Activated CD8-positive, alpha-beta memory T cell treated with anti-CD3 and anti-CD28 coated beads for 36 hours (primary cell): ENCODE data around the gene CDK19. TPM values are rescaled to one million over a fixed set of nuclear protein-coding genes. Genes with fewer than 3 reads are reported as not detected.

Experiments
- CTCF ChIA-PET: fragments of 350-600 bp; sonication (Branson Sonifier 250); formaldehyde crosslinking; loops from one replicate; lab custom pipeline; 2021; ENCODE audit warnings: antibody characterized with exemption; lab: Charles Lee
- POLR2A ChIA-PET: fragments of 350-600 bp; sonication (Branson Sonifier 250); formaldehyde crosslinking; loops from one replicate; lab custom pipeline; 2021; ENCODE audit warnings: antibody characterized with exemption; lab: Charles Lee
- total RNA-seq, 2 experiments: library from RNA; stranded (reverse); gene quantifications; one replicate each; pipeline ENCODE4 v1.2.3, GENCODE V29; 2021

Gene CDK19
- total RNA-seq, 2 experiments from 2014 or later = 8.8 to 10.1 TPM

- POLR2A ChIA-PET = interaction anchor here (0.6 to 1.8 kb wide), 3 partner anchors 132 to 275 kb away, joined by 3 to 28 read pairs (median 5); partner anchors contain the start of genes AMD1, CDK19 and GTF3C6
- CTCF ChIA-PET = interaction anchor here (1.4 to 2.3 kb wide), 6 partner anchors 132 to 299 kb away, joined by 4 to 16 read pairs (median 8); partner anchors contain the start of genes CDK19, GTF3C6 and RPF2
These were observed 132.0 kb downstream of the CDK19 start for GRCh38 chr6:110683241-110683640.

DNA sequence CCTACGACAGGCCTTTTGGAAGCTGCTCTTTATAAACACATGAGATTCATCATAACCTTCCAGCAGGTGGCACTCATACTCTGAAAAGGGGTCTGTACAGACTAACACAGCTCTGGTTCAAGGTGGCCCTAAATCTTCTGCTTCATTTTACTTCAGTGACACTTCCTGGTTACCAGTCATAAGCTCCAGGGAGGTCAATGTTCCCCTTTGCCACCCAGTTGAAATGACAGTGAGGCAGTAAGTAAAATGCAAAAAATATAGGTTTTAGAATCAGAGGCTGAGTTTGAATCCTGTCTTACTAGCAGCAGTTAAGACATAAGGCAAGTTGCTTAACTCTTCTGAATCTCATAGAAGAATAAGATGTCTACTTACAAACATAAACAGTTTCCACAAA is 132.8 kb downstream of the CDK19 start:
- ChIA-PET POLR2A (interaction anchor here (0.9 to 1.8 kb wide), 3 partner anchors 133 to 276 kb away, joined by 3 to 28 read pairs (median 3); partner anchors contain the start of genes AMD1, CDK19 and GTF3C6), CTCF (interaction anchor here (0.9 to 2.3 kb wide), 11 partner anchors 132 to 324 kb away, joined by 3 to 16 read pairs (median 4); partner anchors contain the start of genes CDK19, GTF3C6 and RPF2)

DNA sequence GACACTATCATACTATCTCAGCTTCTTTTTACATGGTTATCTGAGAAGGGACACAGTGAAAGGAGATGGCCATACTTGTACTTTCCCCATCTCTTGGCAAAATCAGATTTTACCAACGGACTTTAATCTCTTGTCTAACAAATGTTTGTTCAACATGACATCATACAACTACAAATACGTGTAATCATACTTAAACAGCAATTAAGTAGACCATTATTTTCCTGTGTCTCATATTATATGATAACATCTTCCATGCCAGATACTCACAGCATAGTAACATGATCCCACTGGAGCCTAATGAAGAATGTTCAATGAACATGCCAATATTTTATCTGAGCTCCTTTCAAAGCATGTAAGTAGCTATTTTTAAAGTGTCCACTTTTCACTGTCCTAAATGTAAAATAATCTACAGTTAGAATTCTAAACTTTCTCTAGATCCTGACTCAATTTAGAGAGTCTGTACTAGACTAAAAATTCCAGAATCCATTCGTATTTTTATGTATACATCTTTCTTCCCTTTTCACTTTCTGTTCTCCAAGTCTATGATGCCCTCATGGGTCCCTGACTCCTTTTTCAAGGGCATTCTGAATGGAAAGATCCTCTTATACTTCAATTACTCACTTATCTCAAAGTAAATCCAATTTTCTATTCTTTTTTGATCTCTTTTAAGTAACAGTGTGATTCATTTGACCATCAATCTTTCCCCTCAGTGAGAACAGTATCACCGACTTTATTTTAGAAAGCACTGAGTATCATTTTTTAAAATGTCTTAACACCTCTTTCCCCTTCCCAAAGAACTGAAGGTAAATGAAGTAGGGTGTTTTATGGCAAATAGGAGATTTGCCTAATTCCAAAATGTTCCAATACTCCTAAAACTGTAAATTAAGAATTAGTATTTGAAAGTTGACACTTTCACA is 133.5 kb downstream of the CDK19 start:
- CTCF ChIA-PET = interaction anchor here (0.9 to 2.3 kb wide), 10 partner anchors 133 to 325 kb away, joined by 3 to 16 read pairs (median 4); partner anchors contain the start of genes CDK19, GTF3C6 and RPF2
- POLR2A ChIA-PET = interaction anchor here (0.9 to 1.8 kb wide), 3 partner anchors 134 to 276 kb away, joined by 3 to 28 read pairs (median 3); partner anchors contain the start of genes AMD1, CDK19 and GTF3C6

DNA sequence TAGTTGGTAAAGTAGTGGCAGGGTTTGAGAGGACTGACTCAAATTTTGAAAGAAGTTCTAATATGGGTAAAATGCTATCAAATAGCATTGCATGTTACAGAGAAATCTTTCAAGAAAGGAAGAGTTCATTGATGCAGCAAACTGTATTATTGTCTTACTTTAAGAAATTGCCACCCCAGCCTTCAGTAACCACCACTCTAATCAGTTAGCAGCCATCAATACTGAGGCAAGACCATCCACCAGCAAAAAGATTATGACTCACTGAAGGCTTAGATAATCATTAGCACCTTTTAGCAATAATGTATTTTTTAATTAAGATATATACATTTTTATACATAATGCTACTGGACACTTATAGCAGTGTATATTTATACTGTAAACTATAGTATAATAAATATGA is 138.9 kb downstream of the CDK19 start:
- ChIA-PET CTCF (no interaction called here), POLR2A (no interaction called here)

DNA sequence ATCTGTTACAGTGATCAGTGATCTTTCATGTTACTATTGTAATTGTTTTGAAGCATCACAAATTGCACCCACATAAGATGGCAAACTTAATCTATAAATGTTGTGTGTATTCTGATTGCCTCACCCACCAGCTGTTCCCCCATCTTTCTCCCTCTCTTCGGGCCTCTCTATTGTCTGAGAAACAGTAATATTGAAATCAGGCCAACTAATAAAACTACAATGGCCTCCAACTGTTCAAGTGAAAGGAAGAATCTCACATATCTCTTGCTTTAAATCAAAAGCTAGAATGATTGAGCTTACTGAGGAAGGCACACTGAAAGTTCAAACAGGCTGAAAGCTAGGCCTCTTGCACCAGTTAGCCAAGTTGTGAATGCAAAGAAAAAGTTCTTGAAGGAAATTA is 141.2 kb downstream of the CDK19 start:
- POLR2A ChIA-PET = no interaction called here
- CTCF ChIA-PET = no interaction called here

- CTCF ChIA-PET = no interaction called here
- POLR2A ChIA-PET = no interaction called here
These were observed 143.1 kb downstream of the CDK19 start for GRCh38 chr6:110672122-110672521.

DNA sequence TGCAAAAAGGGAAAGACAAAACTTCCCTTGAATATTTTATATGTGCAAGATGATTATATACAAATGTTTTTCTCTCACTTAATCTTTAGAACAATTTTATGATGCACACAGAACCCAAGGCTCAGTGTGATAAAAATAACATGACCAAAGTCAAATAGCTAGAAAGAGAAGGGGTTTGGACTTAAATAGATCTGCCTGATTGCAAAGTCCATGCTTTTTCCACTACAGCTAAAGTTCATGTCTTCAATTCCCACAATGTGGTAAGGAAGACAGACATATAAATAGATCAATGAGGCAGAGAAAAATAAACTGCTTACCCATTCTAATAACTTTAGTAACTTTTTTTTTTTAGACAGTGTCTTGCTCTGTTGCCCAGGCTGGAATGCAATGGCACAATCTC is 143.8 kb downstream of the CDK19 start:
- CTCF ChIA-PET = no interaction called here
- POLR2A ChIA-PET = no interaction called here

DNA sequence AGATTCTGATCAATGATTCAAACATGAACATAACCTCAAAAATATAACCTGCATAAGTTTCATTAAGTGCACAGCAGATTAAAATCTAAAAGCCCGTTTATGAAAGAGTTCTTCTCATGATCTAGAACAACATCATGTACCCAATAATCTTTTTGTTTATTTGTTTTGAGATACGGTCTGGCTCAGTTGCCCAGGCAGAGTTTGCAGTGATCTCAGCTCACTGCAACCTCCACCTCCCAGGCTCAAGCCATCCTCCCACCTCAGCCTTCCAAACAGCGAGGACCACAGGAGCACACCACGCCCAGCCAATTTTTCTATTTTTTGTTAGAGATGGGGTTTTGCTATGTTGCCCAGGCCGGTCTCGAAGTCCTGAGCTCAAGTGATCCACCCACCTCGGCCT is 149.7 kb downstream of the CDK19 start:
- POLR2A ChIA-PET = interaction anchor here (0.5 kb wide), 1 partner anchor 18 kb away, joined by 7 read pairs; no protein-coding TSS in a partner anchor
- CTCF ChIA-PET = no interaction called here

DNA sequence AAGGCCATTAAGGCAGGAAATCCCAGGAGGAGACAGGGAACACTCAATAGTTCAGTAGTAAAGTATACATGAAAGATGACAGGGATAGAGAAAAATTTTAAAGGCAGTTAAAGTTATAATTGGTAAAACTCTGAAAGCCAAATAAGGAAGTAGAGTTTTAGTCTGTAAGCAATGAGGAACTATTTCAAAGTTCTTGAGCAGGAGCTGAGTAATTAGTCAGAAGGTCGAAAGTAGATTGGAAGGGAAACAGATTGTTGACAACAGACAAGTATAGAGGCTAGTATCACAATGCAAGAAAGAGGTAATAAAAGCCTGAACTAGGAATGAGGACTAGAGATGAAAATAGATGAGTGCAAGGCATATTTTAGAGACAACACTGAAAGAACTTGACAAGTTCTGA is 150.3 kb downstream of the CDK19 start:
- POLR2A ChIA-PET = interaction anchor here (0.5 kb wide), 1 partner anchor 19 kb away, joined by 7 read pairs; no protein-coding TSS in a partner anchor

DNA sequence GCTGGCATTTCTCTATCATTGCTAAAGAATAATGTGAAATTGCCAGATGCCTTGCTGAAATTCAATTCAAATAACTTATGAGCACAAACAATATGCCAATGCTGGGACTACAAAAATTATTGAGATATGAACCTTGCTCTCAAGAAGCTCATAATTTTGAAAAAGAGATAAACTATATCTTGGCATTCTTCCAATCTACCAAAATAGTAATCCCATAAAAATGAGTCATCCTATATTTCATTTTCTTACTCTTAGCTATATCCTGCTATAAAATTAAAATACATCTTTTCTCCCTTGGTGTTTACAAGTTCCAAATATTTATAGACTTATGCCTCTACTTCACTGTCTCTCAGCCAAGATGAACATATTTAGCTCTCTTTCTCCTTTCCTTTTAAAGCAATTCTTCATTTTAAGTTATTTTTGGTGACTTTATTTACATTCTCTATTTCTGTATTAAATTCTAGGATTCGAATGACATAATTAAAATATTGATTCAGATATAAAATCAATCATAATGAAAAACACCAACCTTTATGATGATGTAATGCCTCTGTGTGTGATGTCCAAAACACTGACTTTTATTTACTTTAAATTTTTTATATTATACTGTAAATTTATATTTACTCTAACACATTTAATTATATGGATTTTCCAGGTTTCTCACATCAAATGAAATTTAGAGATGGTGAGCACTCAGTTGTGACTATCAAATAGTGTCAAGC is 152.6 kb downstream of the CDK19 start:
- ChIA-PET CTCF (no interaction called here), POLR2A (no interaction called here)

More for the DNA sequence above, 150.3 kb downstream of the CDK19 start:
- CTCF ChIA-PET = no interaction called here

DNA sequence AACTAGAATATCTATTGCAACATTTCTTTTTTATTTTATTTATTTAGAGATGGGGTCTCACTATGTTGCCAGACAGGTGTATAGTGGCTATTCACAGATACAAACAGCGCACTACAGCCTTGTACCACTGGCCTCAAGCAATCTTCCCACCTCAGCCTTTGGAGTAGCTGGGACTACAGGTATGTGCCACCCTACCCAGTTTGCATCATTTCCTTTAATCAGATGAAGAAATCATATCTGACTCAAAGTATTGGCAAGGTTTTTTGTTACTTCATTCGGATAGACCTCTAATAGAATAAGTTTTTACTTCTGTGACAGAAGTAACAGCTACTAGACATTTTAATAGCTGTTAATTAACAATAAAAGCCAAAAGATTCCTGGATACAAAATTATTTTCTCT is 153.9 kb downstream of the CDK19 start:
- ChIA-PET POLR2A (no interaction called here), CTCF (no interaction called here)

DNA sequence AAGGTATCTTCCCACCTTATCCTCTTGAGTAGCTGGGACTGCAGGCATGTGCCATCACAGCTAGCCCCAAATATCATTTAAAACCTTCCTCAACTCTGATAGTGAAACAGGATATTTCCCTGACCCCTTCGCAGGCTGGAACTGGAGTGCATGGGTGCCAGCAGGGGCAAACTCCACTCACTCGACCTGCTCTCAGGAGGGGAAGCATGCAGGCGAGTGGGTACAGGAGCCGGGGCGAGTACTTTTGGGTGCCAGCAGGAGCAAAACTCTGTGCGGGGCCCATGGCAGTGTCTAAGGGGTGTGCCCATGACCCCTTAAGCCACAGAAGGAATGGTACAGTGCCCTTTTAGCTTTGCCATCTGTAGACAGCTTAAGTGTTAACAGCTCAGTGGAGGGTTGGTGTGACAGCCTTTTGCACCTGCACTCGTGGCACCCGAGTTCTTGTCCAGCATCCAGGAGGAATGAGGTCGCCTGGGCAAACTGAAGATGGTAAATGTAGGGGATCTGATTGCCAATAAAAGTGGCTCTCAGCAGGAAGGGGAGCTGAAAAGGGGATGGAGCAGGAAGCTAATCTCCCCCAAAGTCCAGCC is 155.1 kb downstream of the CDK19 start:
- POLR2A ChIA-PET = no interaction called here
- CTCF ChIA-PET = no interaction called here

DNA sequence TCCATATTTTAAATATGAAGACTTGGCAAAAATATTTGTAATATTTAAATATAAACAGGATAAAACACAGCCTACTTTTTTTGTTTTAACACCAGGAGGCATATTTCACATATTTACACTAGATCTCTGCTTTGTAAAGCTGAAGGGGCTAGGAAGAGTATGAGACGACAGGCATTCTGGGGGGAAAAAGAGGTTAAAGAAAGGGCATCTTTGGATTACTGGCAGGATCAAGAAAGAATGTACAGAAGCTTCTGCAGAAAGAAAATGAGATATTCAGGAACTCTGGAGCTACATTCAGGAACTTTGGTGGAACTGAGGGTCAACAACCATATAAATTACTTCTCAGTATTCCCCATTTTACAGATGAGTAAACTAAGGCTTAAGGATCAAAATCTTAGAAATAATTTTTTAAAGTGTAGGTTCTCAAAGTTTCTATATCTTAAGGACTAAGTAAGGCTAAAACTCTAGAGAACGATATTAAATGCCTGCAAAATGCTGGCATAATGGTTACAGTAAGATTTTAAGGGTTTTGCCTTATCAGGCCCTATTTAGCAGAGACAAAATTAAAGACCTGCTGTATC is 156.5 kb downstream of the CDK19 start:
- ChIA-PET CTCF (no interaction called here), POLR2A (no interaction called here)

- ChIA-PET POLR2A (no interaction called here), CTCF (no interaction called here)
These were observed 158.8 kb downstream of the CDK19 start for GRCh38 chr6:110656492-110656891.

DNA sequence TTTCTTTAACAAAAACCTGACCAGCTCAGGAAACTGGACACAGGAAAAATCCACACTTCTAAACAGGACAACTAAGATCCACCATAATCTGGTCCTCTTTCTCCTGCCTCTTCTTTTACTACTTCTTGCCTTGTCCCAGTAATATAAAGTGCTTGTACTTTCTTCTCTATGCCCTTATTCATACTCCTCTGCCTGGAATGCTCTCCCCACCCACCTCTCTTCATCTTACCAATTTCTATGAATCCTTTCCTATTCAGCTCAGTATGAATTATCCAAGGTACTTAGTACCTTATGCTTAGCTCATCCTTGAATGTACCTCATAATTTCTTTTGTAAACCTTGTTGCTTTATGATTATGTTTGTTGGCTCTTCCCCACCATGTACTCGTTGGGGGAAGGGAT is 159.4 kb downstream of the CDK19 start:
- POLR2A ChIA-PET = no interaction called here
- CTCF ChIA-PET = no interaction called here

- ChIA-PET CTCF (no interaction called here), POLR2A (no interaction called here)
These were observed 161.0 kb downstream of the CDK19 start for GRCh38 chr6:110654096-110654820.

- POLR2A ChIA-PET = no interaction called here
- CTCF ChIA-PET = no interaction called here
These were observed 161.9 kb downstream of the CDK19 start for GRCh38 chr6:110653381-110653780.

DNA sequence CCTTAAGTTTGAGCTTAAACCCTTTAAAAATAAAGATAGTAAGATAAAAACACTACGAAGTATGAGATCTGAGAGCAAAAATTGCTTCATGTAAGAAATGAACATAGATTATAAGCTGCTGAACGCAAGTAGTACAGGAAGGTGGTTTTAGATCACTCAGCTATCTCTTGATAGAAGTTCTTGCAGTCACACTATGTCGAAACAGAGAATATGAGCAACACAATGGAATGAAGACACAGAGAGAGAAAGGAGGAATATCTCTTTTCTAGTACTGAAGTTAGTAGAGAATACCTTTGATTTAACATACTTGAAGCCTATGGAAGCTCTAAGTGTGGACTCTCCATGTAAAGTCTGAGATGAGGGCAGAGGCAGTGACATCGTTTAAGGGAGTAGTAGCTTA is 162.7 kb downstream of the CDK19 start:
- CTCF ChIA-PET = no interaction called here
- POLR2A ChIA-PET = no interaction called here
